H1 (cell line): ENCODE data around the gene MIA2. TPM values are rescaled to one million over a fixed set of nuclear protein-coding genes. Genes with fewer than 3 reads are reported as not detected.

Experiments
- CTCF ChIA-PET: fragments of 300-600 bp; sonication (Branson Sonifier 250); formaldehyde crosslinking; loops from one replicate; lab custom pipeline; 2021; ENCODE audit not compliant: partially characterized antibody; lab: Charles Lee
- POLR2A ChIA-PET: fragments of 300-600 bp; sonication (Branson Sonifier 250); formaldehyde crosslinking; loops from one replicate; lab custom pipeline; 2021; ENCODE audit warnings: inconsistent platforms; ENCODE audit not compliant: partially characterized antibody; lab: Charles Lee
- DNase-seq, 2 experiments: peaks; one replicate each; pipeline versions ENCODE4 v3.0.0 to v3.0.0-alpha.2; 2010 to 2022; ENCODE audit warnings: low spot score in 2 of 2, low read depth in 1 of 2, mixed read lengths in 1 of 2
- FAIRE-seq: peaks from 2 replicates; lab custom pipeline; 2011; peaks lifted over from hg19 to GRCh38; lab: Jason Lieb, UNC
- H2AFZ ChIP-seq: 2 replicates; pipeline ENCODE4 v1.8.1; 2012; ENCODE audit warnings: low read length, inconsistent platforms
- H2AK5ac ChIP-seq: 2 replicates; pipeline ENCODE4 v1.6.1; 2013; ENCODE audit warnings: low read depth, low read length
- H2BK120ac ChIP-seq: replicated peaks from 2 replicates; pipeline ENCODE3; 2013; ENCODE audit warnings: low read depth, low read length, inconsistent platforms
- H2BK12ac ChIP-seq: 2 replicates; pipeline ENCODE4 v1.6.1; 2013; ENCODE audit warnings: low read depth, low read length
- H2BK15ac ChIP-seq: 2 replicates; pipeline ENCODE4 v1.6.1; 2013; ENCODE audit warnings: low read length
- H2BK20ac ChIP-seq: 2 replicates; pipeline ENCODE4 v1.6.1; 2013; ENCODE audit warnings: low read length
- H2BK5ac ChIP-seq: 2 replicates; pipeline ENCODE4 v1.6.1; 2013; ENCODE audit warnings: low read depth, low read length
- H3K14ac ChIP-seq: 2 replicates; pipeline ENCODE4 v1.6.1; 2013; ENCODE audit warnings: inconsistent platforms; ENCODE audit not compliant: insufficient read length
- H3K18ac ChIP-seq: 2 replicates; pipeline ENCODE4 v1.6.1; 2013; ENCODE audit warnings: low read length; ENCODE audit errors: extremely low read depth
- H3K23ac ChIP-seq: 2 replicates; pipeline ENCODE4 v1.6.1; 2013; ENCODE audit warnings: inconsistent platforms; ENCODE audit not compliant: insufficient read length
- H3K23me2 ChIP-seq: 2 replicates; pipeline ENCODE4 v1.6.1; 2013; ENCODE audit warnings: low read depth, low read length
- H3K27ac ChIP-seq: 2 replicates; pipeline ENCODE4 v1.6.1; 2011; ENCODE audit warnings: low read depth, low read length, inconsistent platforms
- H3K27me3 ChIP-seq, 4 experiments: replicated peaks in 1 of 4; 1 replicate in 1 of 4; 2 replicates in 3 of 4; pipeline versions ENCODE4 v1.6.1 to v1.8.1; 2011 to 2013; ENCODE audit warnings: low read length in 3 of 4, mild to moderate bottlenecking in 3 of 4, inconsistent platforms in 2 of 4, mixed read lengths in 2 of 4, moderate library complexity in 1 of 4; ENCODE audit not compliant: control insufficient read depth in 3 of 4, insufficient read depth in 3 of 4; ENCODE audit errors: extremely low read depth in 1 of 4
- H3K36me3 ChIP-seq, 4 experiments: 2 replicates each; pipeline versions ENCODE4 v1.6.1 to v1.8.1; 2011 to 2013; ENCODE audit warnings: mild to moderate bottlenecking in 4 of 4, low read length in 3 of 4, moderate library complexity in 2 of 4, control low read depth in 1 of 4, inconsistent platforms in 1 of 4; ENCODE audit not compliant: insufficient read depth in 4 of 4, control insufficient read depth in 2 of 4
- H3K4ac ChIP-seq: replicated peaks from 2 replicates; pipeline ENCODE3; 2013; ENCODE audit warnings: low read length, low read depth, mixed read lengths, inconsistent platforms; ENCODE audit not compliant: insufficient read length
- H3K4me1 ChIP-seq, 4 experiments: replicated peaks in 1 of 4; 1 replicate in 1 of 4; 2 replicates in 3 of 4; pipeline versions ENCODE4 v1.6.1 to v1.8.1; 2011 to 2013; ENCODE audit warnings: low read length in 3 of 4, inconsistent platforms in 2 of 4, mixed read lengths in 1 of 4; ENCODE audit not compliant: insufficient read depth in 4 of 4, control insufficient read depth in 3 of 4
- H3K4me2 ChIP-seq, 2 experiments: 2 replicates each; pipeline versions ENCODE4 v1.6.1 to v1.8.1; 2011 to 2013; ENCODE audit warnings: low read depth in 2 of 2, low read length in 2 of 2, control low read depth in 1 of 2, inconsistent platforms in 1 of 2, mild to moderate bottlenecking in 1 of 2; ENCODE audit not compliant: insufficient read depth in 1 of 2
- H3K4me3 ChIP-seq, 4 experiments: fragments of 200-600, 300-600 bp in 1 of 4; sonication (generic), shearing (Covaris generic), sonication (Bioruptor Twin) in 1 of 4; 2 replicates each; pipeline versions ENCODE4 v1.5.1 to v1.8.1; 2011 to 2016; ENCODE audit warnings: low read length in 4 of 4, low read depth in 3 of 4, control low read depth in 2 of 4, inconsistent platforms in 2 of 4, mild to moderate bottlenecking in 2 of 4, mixed read lengths in 1 of 4, moderate library complexity in 1 of 4; ENCODE audit not compliant: insufficient read depth in 2 of 4; ENCODE audit errors: extremely low read depth in 1 of 4
- H3K56ac ChIP-seq: replicated peaks from 2 replicates; pipeline ENCODE3; 2013; ENCODE audit warnings: low read depth, mild to moderate bottlenecking, mixed read lengths, low read length, inconsistent platforms; ENCODE audit not compliant: insufficient read length
- H3K79me1 ChIP-seq: 2 replicates; pipeline ENCODE4 v1.6.1; 2013; ENCODE audit warnings: low read depth, low read length, control low read depth
- H3K79me2 ChIP-seq, 2 experiments: 2 replicates each; pipeline versions ENCODE4 v1.6.1 to v1.8.1; 2012 to 2013; ENCODE audit warnings: low read length in 2 of 2, mild to moderate bottlenecking in 2 of 2, inconsistent platforms in 1 of 2; ENCODE audit not compliant: insufficient read depth in 2 of 2, control insufficient read depth in 1 of 2
- H3K9ac ChIP-seq, 4 experiments: replicated peaks in 1 of 4; 1 replicate in 1 of 4; 2 replicates in 3 of 4; pipeline versions ENCODE4 v1.6.1 to v1.8.1; 2011 to 2013; ENCODE audit warnings: low read depth in 3 of 4, low read length in 3 of 4, control low read depth in 2 of 4, mild to moderate bottlenecking in 2 of 4, moderate library complexity in 2 of 4, inconsistent platforms in 1 of 4; ENCODE audit errors: extremely low read depth in 1 of 4
- H3K9me3 ChIP-seq, 2 experiments: 2 replicates each; pipeline versions ENCODE4 v1.6.1 to v1.8.1; 2012 to 2013; ENCODE audit warnings: mild to moderate bottlenecking in 2 of 2, moderate library complexity in 2 of 2, control low read depth in 1 of 2, inconsistent platforms in 1 of 2, low read depth in 1 of 2, low read length in 1 of 2, mixed read lengths in 1 of 2; ENCODE audit not compliant: insufficient read depth in 2 of 2
- H4K20me1 ChIP-seq, 2 experiments: replicated peaks in 1 of 2; 2 replicates each; pipeline versions ENCODE3 to v1.8.1; 2011 to 2013; ENCODE audit warnings: inconsistent platforms in 2 of 2, low read length in 2 of 2, mild to moderate bottlenecking in 1 of 2; ENCODE audit not compliant: insufficient read depth in 2 of 2, control insufficient read depth in 1 of 2
- H4K5ac ChIP-seq: 2 replicates; pipeline ENCODE4 v1.6.1; 2013; ENCODE audit warnings: low read length, low read depth, mixed read lengths, inconsistent platforms; ENCODE audit not compliant: insufficient read length
- H4K8ac ChIP-seq: 2 replicates; pipeline ENCODE4 v1.8.0; 2013; ENCODE audit warnings: mild to moderate bottlenecking, moderate library complexity, low read length, inconsistent platforms; ENCODE audit not compliant: insufficient read depth; ENCODE audit errors: extremely low read depth
- H4K91ac ChIP-seq: replicated peaks from 2 replicates; pipeline ENCODE3; 2013; ENCODE audit warnings: low read length, mixed read lengths, inconsistent platforms; ENCODE audit not compliant: insufficient read length
- CREB1 ChIP-seq: IDR thresholded peaks from 2 replicates; pipeline ENCODE4 v1.6.1; 2012; ENCODE audit warnings: inconsistent platforms
- EGR1 ChIP-seq: IDR thresholded peaks from 2 replicates; pipeline ENCODE4 v1.6.1; 2011; ENCODE audit warnings: low read depth, low read length, borderline replicate concordance
- POU5F1 ChIP-seq: IDR thresholded peaks from 2 replicates; pipeline ENCODE4 v1.6.1; 2011; ENCODE audit warnings: low read depth, mild to moderate bottlenecking, low read length, moderate library complexity
- RFX5 ChIP-seq: IDR thresholded peaks from 2 replicates; pipeline ENCODE4 v1.6.1; 2011; ENCODE audit warnings: low read depth, low read length, improper control_type of control experiment, borderline replicate concordance
- RNF2 ChIP-seq: fragments of 200-900, 300-1000 bp; sonication (generic); IDR thresholded peaks from 2 replicates; pipeline ENCODE4 v1.7.1; 2016; ENCODE audit warnings: borderline replicate concordance, low read depth, mild to moderate bottlenecking, antibody characterized with exemption, low read length; ENCODE audit not compliant: poor library complexity, severe bottlenecking; ENCODE audit errors: missing control alignments
- RXRA ChIP-seq: IDR thresholded peaks from 2 replicates; pipeline ENCODE4 v1.6.1; 2011; ENCODE audit warnings: low read depth, mild to moderate bottlenecking, low read length, moderate library complexity; ENCODE audit not compliant: insufficient read depth
- SIRT6 ChIP-seq: IDR thresholded peaks from one replicate; pipeline ENCODE4 v1.7.1; 2012; ENCODE audit warnings: low read length, inconsistent platforms
- TBP ChIP-seq: IDR thresholded peaks from 2 replicates; pipeline ENCODE4 v1.6.1; 2011; ENCODE audit warnings: low read depth, low read length, improper control_type of control experiment
- WGBS, 2 experiments: shearing (Covaris generic) in 1 of 2; methylation state at CpG; one replicate each; pipeline versions ENCODE4 v1.1.6 to v1.1.7; 2013 to 2015; ENCODE audit warnings: low lambda C conversion rate in 2 of 2, mixed read lengths in 2 of 2, inconsistent platforms in 1 of 2, low coverage in 1 of 2, missing lambda C conversion rate in 1 of 2; ENCODE audit not compliant: insufficient replicate concordance in 2 of 2, insufficient coverage in 1 of 2, insufficient read length in 1 of 2; ENCODE audit errors: extremely low coverage in 1 of 2, missing lambda C conversion rate in 1 of 2; 5-methylcytosine and 5-hydroxymethylcytosine counted together
- polyA plus RNA-seq, 7 experiments: library from polyadenylated mRNA; depleted of rRNA in 3 of 7; stranded (reverse) in 5 of 7; unstranded in 2 of 7; fragments of >200 nt in 5 of 7; fragments of 200-250 nt in 2 of 7; gene quantifications; 1 replicate in 5 of 7; 2 replicates in 1 of 7; 4 replicates in 1 of 7; pipeline versions ENCODE4 v1.2.1 to v1.2.3, GENCODE V29; 2011 to 2013; ENCODE audit warnings: missing spikeins in 2 of 7, mixed read lengths in 2 of 7
- total RNA-seq: library from RNA; stranded (reverse); fragmentation: NEBNext Ultra II Directional; extraction: Animal tissue kit (Norgen Biotek cat#: 25700); gene quantifications from 2 replicates; pipeline ENCODE4 v1.2.1, GENCODE V29; 2021

Gene MIA2
- total and polyA plus RNA-seq, 2 of the 8 experiments (the other 6 are each of a cell fraction or from before 2014, with no cell fraction given) = 10.1 to 15.0 TPM

DNA sequence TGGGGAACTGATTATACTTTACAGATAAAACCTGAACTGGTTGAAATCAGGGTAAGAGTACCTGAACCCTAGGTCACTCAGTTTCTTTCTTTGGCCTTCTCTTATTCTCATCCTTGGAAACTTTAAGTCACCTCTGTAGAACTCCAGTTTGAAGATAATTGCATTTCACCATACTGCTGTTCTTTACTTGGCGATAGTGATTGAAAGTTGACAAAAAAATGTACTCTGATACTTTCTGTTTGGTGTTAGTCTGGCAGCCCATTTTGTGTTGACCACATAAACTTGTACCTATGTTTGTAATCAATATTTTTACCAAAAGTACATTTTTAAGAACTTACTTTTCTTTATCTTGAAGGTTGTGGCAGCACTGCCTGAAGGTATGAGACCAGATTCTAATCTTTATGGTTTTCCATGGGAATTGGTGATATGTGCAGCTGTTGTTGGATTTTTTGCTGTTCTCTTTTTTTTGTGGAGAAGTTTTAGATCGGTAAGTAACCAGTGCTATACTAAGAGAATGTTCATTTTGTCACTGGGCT is 42.9 kb downstream of the MIA2 start:
- TF ChIP-seq EGR1 (no peak), SIRT6 (no peak), TBP (no peak), RNF2 (no peak), POU5F1 (no peak), RXRA (no peak), CREB1 (no peak), RFX5 (no peak)

More for the DNA sequence above, 42.9 kb downstream of the MIA2 start:
- WGBS, 2 experiments = 100% methylated on average over 2 of the region's 2 CpGs; no CpG with 5 or more reads in 1 of the 2 experiments
- Histone ChIP-seq H4K91ac (no peak overlapping the region), H4K8ac (no peak overlapping the region), H2AK5ac (no peak overlapping the region), H3K18ac (no peak overlapping the region), H2BK20ac (no peak overlapping the region), H3K36me3 (peaks cover 2 to 7% (median 3%) of the 10 kb centered on the region in 4 experiments; a peak in 4 of 8 replicates), H2BK5ac (no peak overlapping the region), H3K4ac (no peak overlapping the region), H3K9me3 (no peaks in the 10 kb centered on the region), H3K79me1 (no peaks in the 10 kb centered on the region; the same call in 1 of the 2 replicates), H4K5ac (no peak overlapping the region), H3K4me2 (no peak overlapping the region), H2BK15ac (no peak overlapping the region), H3K27me3 (no peaks in the 10 kb centered on the region), H4K20me1 (no peaks in the 10 kb centered on the region), H3K4me3 (no peak overlapping the region), H3K23me2 (no peaks in the 10 kb centered on the region; the same call in 1 of the 2 replicates), H3K4me1 (no peaks in the 10 kb centered on the region; a peak in 1 of 7 replicates), H2BK120ac (no peak overlapping the region), H3K79me2 (peaks cover 0 to 35% of the 10 kb centered on the region in 2 experiments; a peak in 2 of 4 replicates), H3K56ac (no peak overlapping the region), H3K27ac (no peak overlapping the region), H3K9ac (no peak overlapping the region), H2AFZ (no peak overlapping the region), H2BK12ac (no peak overlapping the region), H3K14ac (no peak overlapping the region), H3K23ac (no peak overlapping the region)
- DNase-seq = no peak
- no peak for FAIRE-seq
- ChIA-PET POLR2A (no interaction called here), CTCF (interaction anchor here (0.5 kb wide), 1 partner anchor 83 kb away, joined by 5 read pairs; no protein-coding TSS in a partner anchor)
